Measurements from ENCODE around the gene GPC5.

The GPC5 gene

GRCh38 chr13:92017737-92018136, 619.3 kb downstream of the GPC5 start:
- no peak overlapping the region for H3K4me3 ChIP-seq (ENCODE audit: control insufficient read depth, low read depth, low read length)
- DNase-seq (ENCODE audit: low read depth), result no peak
- no peak for TF ChIP-seq CTCF (conservative IDR thresholded peaks at IDR 0.05; ENCODE audit: control insufficient read depth, insufficient read depth, low read depth, low read length)

GRCh38 chr13:92028695-92029094, 630.3 kb downstream of the GPC5 start:
- TF ChIP-seq CTCF (conservative IDR thresholded peaks at IDR 0.05; ENCODE audit: control insufficient read depth, insufficient read depth, low read depth, low read length), result no peak
- no peak overlapping the region for H3K4me3 ChIP-seq (ENCODE audit: control insufficient read depth, low read depth, low read length)
- DNase-seq (ENCODE audit: low read depth), result no peak

DNA sequence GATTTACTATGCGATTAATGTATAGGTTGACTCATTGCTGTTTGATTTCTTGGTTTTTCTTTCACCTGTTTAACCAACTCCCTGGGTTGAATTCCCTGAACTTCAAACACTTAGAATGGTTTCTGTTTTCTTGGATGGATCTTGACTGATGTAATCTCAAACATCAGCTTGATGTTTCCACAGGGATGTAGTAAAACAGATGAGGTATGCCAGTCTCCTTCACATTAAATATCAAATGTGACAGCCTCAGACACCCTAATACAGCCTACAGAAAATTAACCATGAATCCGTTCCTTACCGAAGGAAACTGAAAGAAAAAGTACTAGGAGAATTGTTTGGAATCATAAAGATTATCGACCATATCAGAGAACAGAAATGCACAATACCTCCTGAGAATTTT, 631.2 kb downstream of the GPC5 start:
- DNase-seq (ENCODE audit: low read depth), result no peak
- TF ChIP-seq CTCF (conservative IDR thresholded peaks at IDR 0.05; ENCODE audit: control insufficient read depth, insufficient read depth, low read depth, low read length), result no peak
- H3K4me3 ChIP-seq (ENCODE audit: control insufficient read depth, low read depth, low read length), result no peak overlapping the region

DNA sequence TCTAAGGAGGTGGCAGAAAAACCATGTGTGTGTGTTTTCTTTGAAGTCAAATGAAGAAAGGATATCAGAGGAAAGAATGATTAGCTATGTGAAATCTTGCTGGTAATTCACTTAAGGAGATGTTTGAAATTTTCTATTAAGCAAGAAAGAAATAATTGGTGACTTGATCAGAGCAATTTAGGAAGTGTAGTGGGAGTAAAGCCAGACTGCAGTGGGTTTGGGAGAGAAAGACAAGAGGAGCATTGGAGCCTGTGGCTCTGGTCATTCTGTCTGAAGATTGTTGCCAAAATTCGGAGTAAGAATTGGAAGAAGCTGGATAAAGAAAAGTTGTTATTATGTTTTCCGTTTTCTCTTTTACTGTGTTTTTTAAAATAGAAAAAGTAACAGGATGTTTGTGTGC, 640.5 kb downstream of the GPC5 start:
- H3K4me3 ChIP-seq (ENCODE audit: control insufficient read depth, low read depth, low read length), result no peak overlapping the region
- no peak for TF ChIP-seq CTCF (conservative IDR thresholded peaks at IDR 0.05; ENCODE audit: control insufficient read depth, insufficient read depth, low read depth, low read length)
- DNase-seq (ENCODE audit: low read depth), result no peak

DNA sequence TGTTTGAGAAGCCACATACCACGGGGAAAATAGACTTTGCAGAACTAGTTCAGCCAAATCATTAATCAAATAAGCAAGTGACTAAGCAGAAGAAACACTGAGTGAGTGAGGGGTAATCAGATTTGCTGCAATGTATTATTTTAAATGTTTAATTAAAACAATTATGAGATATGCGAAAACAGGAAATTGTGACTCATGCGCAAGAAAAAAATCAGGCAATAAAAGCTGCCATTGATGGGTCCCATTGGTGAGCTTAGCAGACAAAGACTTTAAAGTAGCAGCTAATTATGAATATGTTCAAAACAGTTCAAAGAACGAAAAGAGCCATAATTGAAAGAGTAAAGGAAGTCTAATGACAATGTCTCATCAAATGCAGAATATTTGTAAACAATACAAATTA, 644.1 kb downstream of the GPC5 start:
- TF ChIP-seq CTCF (conservative IDR thresholded peaks at IDR 0.05; ENCODE audit: control insufficient read depth, insufficient read depth, low read depth, low read length), result no peak
- DNase-seq (ENCODE audit: low read depth), result no peak
- no peak overlapping the region for H3K4me3 ChIP-seq (ENCODE audit: control insufficient read depth, low read depth, low read length)

- no peak for TF ChIP-seq CTCF (conservative IDR thresholded peaks at IDR 0.05; ENCODE audit: control insufficient read depth, insufficient read depth, low read depth, low read length)
- no peak overlapping the region for H3K4me3 ChIP-seq (ENCODE audit: control insufficient read depth, low read depth, low read length)
- DNase-seq (ENCODE audit: low read depth), result no peak
These were observed 645.9 kb downstream of the GPC5 start for GRCh38 chr13:92044351-92044750.

DNA sequence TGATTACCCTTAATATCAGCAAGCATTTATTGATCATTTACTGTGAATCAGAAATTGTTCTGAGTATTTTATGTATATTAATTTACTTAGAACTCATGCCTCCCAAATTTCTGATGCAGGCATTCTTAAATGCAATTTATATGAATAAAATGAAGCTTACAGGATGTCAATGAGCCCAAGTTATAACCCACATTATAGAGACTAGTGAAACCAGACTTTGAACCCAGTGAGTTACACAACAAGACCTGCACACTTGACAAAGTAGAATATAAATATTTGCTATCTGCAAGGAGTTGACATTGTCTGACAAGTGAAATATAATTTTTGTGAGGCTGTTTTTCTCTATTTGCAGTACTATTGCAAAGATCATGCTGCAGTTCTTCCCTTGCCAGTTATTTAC, 656.0 kb downstream of the GPC5 start:
- no peak for TF ChIP-seq CTCF (conservative IDR thresholded peaks at IDR 0.05; ENCODE audit: control insufficient read depth, insufficient read depth, low read depth, low read length)
- no peak for DNase-seq (ENCODE audit: low read depth)
- H3K4me3 ChIP-seq (ENCODE audit: control insufficient read depth, low read depth, low read length), result no peak overlapping the region
